Mesendoderm (in vitro differentiated cells): ENCODE results near the gene THAP8.

Source experiments
- DNase-seq: peaks from one replicate; pipeline ENCODE4 v3.0.0; 2013
- H2AK5ac ChIP-seq: 2 replicates; pipeline ENCODE4 v1.6.1; 2013; ENCODE audit warnings: low read length, inconsistent platforms
- H2BK120ac ChIP-seq: 2 replicates; pipeline ENCODE4 v1.6.1; 2013; ENCODE audit warnings: low read depth, mild to moderate bottlenecking, low read length, moderate library complexity, mixed read lengths
- H2BK15ac ChIP-seq: replicated peaks from 2 replicates; pipeline ENCODE4 v1.6.1; 2013; ENCODE audit warnings: low read depth, mild to moderate bottlenecking, moderate library complexity
- H2BK5ac ChIP-seq: 2 replicates; pipeline ENCODE4 v1.6.1; 2013; ENCODE audit warnings: low read length, inconsistent platforms
- H3K18ac ChIP-seq: 2 replicates; pipeline ENCODE4 v1.6.1; 2013; ENCODE audit warnings: mild to moderate bottlenecking, low read length, mixed read lengths
- H3K23ac ChIP-seq: one replicate; pipeline ENCODE4 v1.6.1; 2013; ENCODE audit warnings: low read length
- H3K27ac ChIP-seq: 2 replicates; pipeline ENCODE4 v1.5.1; 2013; ENCODE audit warnings: low read depth, mild to moderate bottlenecking, inconsistent platforms, low read length, moderate library complexity
- H3K27me3 ChIP-seq: 2 replicates; pipeline ENCODE4 v1.6.1; 2013; ENCODE audit warnings: low read length, control low read depth, mild to moderate bottlenecking, inconsistent platforms; ENCODE audit not compliant: insufficient read depth, poor library complexity
- H3K36me3 ChIP-seq: 2 replicates; pipeline ENCODE4 v1.6.1; 2013; ENCODE audit warnings: low read length, inconsistent platforms; ENCODE audit not compliant: control insufficient read depth, insufficient read depth
- H3K4ac ChIP-seq: one replicate; pipeline ENCODE4 v1.6.1; 2013; ENCODE audit warnings: low read depth, mild to moderate bottlenecking, low read length, moderate library complexity
- H3K4me1 ChIP-seq: 2 replicates; pipeline ENCODE4 v1.6.1; 2013; ENCODE audit warnings: low read depth, low read length, inconsistent platforms; ENCODE audit not compliant: control insufficient read depth
- H3K4me2 ChIP-seq: 2 replicates; pipeline ENCODE4 v1.6.1; 2013; ENCODE audit warnings: low read length
- H3K4me3 ChIP-seq: 2 replicates; pipeline ENCODE4 v1.5.1; 2013; ENCODE audit warnings: mild to moderate bottlenecking, low read length
- H3K56ac ChIP-seq: one replicate; pipeline ENCODE4 v1.6.1; 2013; ENCODE audit warnings: low read length
- H3K79me1 ChIP-seq: 2 replicates; pipeline ENCODE4 v1.6.1; 2013; ENCODE audit warnings: low read length, inconsistent platforms
- H3K79me2 ChIP-seq: 2 replicates; pipeline ENCODE4 v1.6.1; 2013; ENCODE audit warnings: mild to moderate bottlenecking, low read length; ENCODE audit not compliant: control insufficient read depth, insufficient read depth
- H3K9ac ChIP-seq: 2 replicates; pipeline ENCODE4 v1.6.1; 2013; ENCODE audit warnings: low read length, inconsistent platforms
- H4K5ac ChIP-seq: one replicate; pipeline ENCODE4 v1.6.1; 2013; ENCODE audit warnings: low read length
- H4K8ac ChIP-seq: one replicate; pipeline ENCODE4 v1.6.1; 2013; ENCODE audit warnings: low read depth, mild to moderate bottlenecking, control low read depth, low read length, moderate library complexity
- WGBS: extraction: QIAGEN DNeasy Blood & Tissue Kit; methylation state at CpG from one replicate; pipeline ENCODE4 v1.1.7; 2013; ENCODE audit warnings: low lambda C conversion rate, missing lambda C conversion rate; ENCODE audit not compliant: insufficient coverage; ENCODE audit errors: extremely low coverage; 5-methylcytosine and 5-hydroxymethylcytosine counted together

Gene THAP8

DNA sequence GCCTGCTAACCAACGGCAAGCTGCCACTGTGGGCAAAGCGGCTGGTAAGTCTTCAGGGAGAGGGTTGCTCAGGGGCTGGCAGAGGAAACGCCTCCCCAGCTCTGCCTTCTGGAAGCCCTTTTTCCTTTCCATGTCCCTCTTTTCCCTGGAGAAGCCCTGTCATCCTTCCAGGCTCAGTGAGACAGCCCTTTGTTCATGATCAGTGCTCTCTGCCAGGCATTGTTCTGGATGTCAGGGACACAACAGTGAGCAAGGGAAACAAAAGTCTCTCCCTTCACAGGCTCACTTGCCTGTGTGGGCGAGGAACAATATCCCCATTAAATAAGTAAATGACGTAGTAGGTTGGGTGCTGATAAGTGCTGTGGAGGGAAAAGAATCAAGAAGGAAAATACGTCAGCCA is 43.0 kb upstream of the THAP8 start:
- H3K36me3 ChIP-seq = peaks cover 6% of the 10 kb centered on the region
- WGBS = no CpG with 5 or more reads among the region's 6 CpGs
- H3K27ac ChIP-seq = no peak overlapping the region

DNA sequence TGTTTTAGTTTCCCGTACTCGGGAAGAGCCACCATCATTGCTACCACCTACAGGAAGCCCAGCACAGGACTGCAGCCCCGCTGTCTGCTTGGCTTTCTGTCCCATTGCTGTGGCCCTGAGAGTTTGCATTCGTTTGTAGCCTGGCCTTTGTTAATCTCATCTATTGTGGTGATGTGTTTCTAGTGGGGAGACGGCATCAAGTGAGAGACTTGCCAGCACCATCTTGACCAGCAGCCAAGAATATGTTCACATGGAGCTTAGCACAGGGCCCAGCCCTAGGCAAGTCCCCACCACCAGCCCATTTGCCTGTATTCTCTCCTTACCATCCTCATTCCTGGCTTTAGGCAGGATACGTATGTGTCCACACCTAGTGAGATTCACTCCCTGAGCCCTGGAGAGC is 39.6 kb upstream of the THAP8 start:
- H3K4me3 ChIP-seq = no peak overlapping the region

More for the DNA sequence above, 43.0 kb upstream of the THAP8 start:
- Histone ChIP-seq H2BK15ac (no peak overlapping the region), H3K79me2 (no peaks in the 10 kb centered on the region), H4K5ac (no peak overlapping the region), H3K4ac (no peak overlapping the region), H3K56ac (no peak overlapping the region), H2BK5ac (no peak overlapping the region), H3K4me1 (no peaks in the 10 kb centered on the region), H3K4me2 (no peak overlapping the region), H3K18ac (no peak overlapping the region), H2BK120ac (no peak overlapping the region), H2AK5ac (no peak overlapping the region), H3K79me1 (no peaks in the 10 kb centered on the region), H3K9ac (no peak overlapping the region), H4K8ac (no peak overlapping the region), H3K4me3 (no peak overlapping the region), H3K27me3 (no peaks in the 10 kb centered on the region), H3K23ac (no peak overlapping the region)
- no peak for DNase-seq

DNA sequence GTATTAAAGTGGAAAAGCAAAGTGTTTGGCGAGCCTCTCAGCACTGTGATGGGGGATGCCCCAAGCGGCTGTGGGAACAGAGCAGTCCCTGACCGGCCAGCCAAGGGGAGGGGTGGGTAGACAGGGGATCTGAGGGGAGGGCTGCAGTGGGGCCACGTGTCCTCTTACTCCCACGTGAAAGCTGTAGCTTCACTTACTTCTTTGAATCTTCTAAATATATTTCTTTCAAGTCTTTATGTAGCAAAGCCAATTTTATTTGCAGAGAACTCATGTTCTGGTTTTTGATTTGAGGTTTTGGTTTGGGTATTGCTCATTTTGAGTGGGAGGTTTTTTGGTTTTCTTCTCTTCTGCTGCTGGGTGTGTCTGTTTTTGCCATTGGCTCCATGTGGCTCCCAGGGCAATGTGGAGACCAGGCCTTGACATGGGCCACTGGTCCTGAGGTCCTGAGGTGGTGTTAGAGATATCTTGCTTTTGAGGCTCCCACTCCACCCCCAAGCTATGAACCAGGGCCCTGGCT is 39.1 kb upstream of the THAP8 start:
- Histone ChIP-seq H3K27ac (no peak overlapping the region), H2BK120ac (no peak overlapping the region), H3K27me3 (no peaks in the 10 kb centered on the region), H3K36me3 (peaks cover 7% of the 10 kb centered on the region), H3K4me1 (no peaks in the 10 kb centered on the region), H3K4ac (no peak overlapping the region), H3K79me2 (no peaks in the 10 kb centered on the region), H2BK15ac (no peak overlapping the region), H4K5ac (no peak overlapping the region), H2AK5ac (no peak overlapping the region), H3K23ac (no peak overlapping the region), H3K4me2 (no peak overlapping the region), H2BK5ac (no peak overlapping the region), H3K9ac (no peak overlapping the region), H3K79me1 (no peaks in the 10 kb centered on the region), H4K8ac (no peak overlapping the region), H3K18ac (no peak overlapping the region), H3K56ac (no peak overlapping the region), H3K4me3 (no peak overlapping the region)
- no CpG with 5 or more reads among the region's 5 CpGs for WGBS
- no peak for DNase-seq

More for the DNA sequence above, 39.6 kb upstream of the THAP8 start:
- H3K79me1 ChIP-seq = no peaks in the 10 kb centered on the region
- H3K4me1 ChIP-seq = no peaks in the 10 kb centered on the region
- H3K27ac ChIP-seq = no peak overlapping the region
- H4K8ac ChIP-seq = no peak overlapping the region
- H3K79me2 ChIP-seq = no peaks in the 10 kb centered on the region
- H3K4ac ChIP-seq = no peak overlapping the region
- H2BK15ac ChIP-seq = no peak overlapping the region
- H2BK120ac ChIP-seq = no peak overlapping the region
- DNase-seq = no peak
- H4K5ac ChIP-seq = no peak overlapping the region
- no peak overlapping the region for H3K56ac ChIP-seq
- H2AK5ac ChIP-seq = no peak overlapping the region
- no peak overlapping the region for H3K9ac ChIP-seq
- no peak overlapping the region for H3K23ac ChIP-seq
- no CpG with 5 or more reads among the region's 6 CpGs for WGBS
- H3K4me2 ChIP-seq = no peak overlapping the region
- no peaks in the 10 kb centered on the region for H3K27me3 ChIP-seq
- no peak overlapping the region for H2BK5ac ChIP-seq
- peaks cover 5% of the 10 kb centered on the region for H3K36me3 ChIP-seq
- no peak overlapping the region for H3K18ac ChIP-seq

DNA sequence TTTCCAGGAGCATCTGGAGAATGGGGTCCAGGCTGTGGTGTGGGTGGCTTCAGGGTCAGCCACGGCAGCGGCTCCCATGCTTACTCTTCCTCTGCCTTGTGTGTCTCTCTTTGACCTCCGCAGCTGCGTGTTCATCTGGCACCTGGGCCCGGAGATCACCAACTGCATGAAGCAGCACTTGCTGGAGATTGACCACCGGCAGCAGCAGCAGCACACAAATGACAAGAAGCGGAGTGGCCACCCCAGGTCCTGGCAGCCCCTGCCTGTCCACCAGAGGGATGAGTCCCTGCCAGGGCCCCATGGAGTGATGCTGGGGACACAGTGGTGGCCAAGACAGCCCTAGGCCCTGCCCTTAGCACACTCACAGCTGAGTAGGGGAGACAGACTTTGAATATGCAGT is 38.5 kb upstream of the THAP8 start:
- Histone ChIP-seq H3K79me2 (no peaks in the 10 kb centered on the region), H3K4me2 (no peak overlapping the region), H3K79me1 (no peaks in the 10 kb centered on the region), H3K27me3 (no peaks in the 10 kb centered on the region), H2BK120ac (no peak overlapping the region), H3K23ac (no peak overlapping the region), H2BK5ac (no peak overlapping the region), H3K9ac (no peak overlapping the region), H2BK15ac (no peak overlapping the region), H3K56ac (no peak overlapping the region), H4K5ac (no peak overlapping the region), H3K27ac (no peak overlapping the region), H4K8ac (no peak overlapping the region), H3K4me1 (no peaks in the 10 kb centered on the region), H3K18ac (no peak overlapping the region), H3K4ac (no peak overlapping the region), H3K36me3 (peaks cover 7% of the 10 kb centered on the region), H3K4me3 (no peak overlapping the region), H2AK5ac (no peak overlapping the region)
- no CpG with 5 or more reads among the region's 7 CpGs for WGBS
- no peak for DNase-seq

- no peak overlapping the region for H2BK120ac ChIP-seq
- WGBS = no CpG with 5 or more reads among the region's 13 CpGs
- H2BK15ac ChIP-seq = no peak overlapping the region
- H2BK5ac ChIP-seq = no peak overlapping the region
- H3K27me3 ChIP-seq = no peaks in the 10 kb centered on the region
- no peak overlapping the region for H4K5ac ChIP-seq
- H3K4ac ChIP-seq = no peak overlapping the region
- no peaks in the 10 kb centered on the region for H3K79me1 ChIP-seq
- H3K36me3 ChIP-seq = peaks cover 8% of the 10 kb centered on the region
- H4K8ac ChIP-seq = no peak overlapping the region
- H3K23ac ChIP-seq = no peak overlapping the region
- H3K79me2 ChIP-seq = no peaks in the 10 kb centered on the region
- no peak for DNase-seq
- H3K9ac ChIP-seq = no peak overlapping the region
- H3K4me2 ChIP-seq = no peak overlapping the region
- no peak overlapping the region for H3K4me3 ChIP-seq
- H3K18ac ChIP-seq = no peak overlapping the region
- H3K4me1 ChIP-seq = no peaks in the 10 kb centered on the region
- no peak overlapping the region for H3K27ac ChIP-seq
- H3K56ac ChIP-seq = no peak overlapping the region
- no peak overlapping the region for H2AK5ac ChIP-seq
These were observed 37.0 kb upstream of the THAP8 start for GRCh38 chr19:36090910-36091695.

GRCh38 chr19:36089847-36090246 is 35.8 kb upstream of the THAP8 start:
- H2BK15ac ChIP-seq = no peak overlapping the region
- H3K27me3 ChIP-seq = no peaks in the 10 kb centered on the region
- DNase-seq = no peak
- peaks cover 10% of the 10 kb centered on the region for H3K36me3 ChIP-seq
- no peak overlapping the region for H2AK5ac ChIP-seq
- no peak overlapping the region for H3K18ac ChIP-seq
- H4K8ac ChIP-seq = no peak overlapping the region
- no peak overlapping the region for H3K4ac ChIP-seq
- H3K56ac ChIP-seq = no peak overlapping the region
- no peak overlapping the region for H3K23ac ChIP-seq
- no peak overlapping the region for H3K4me2 ChIP-seq
- H4K5ac ChIP-seq = no peak overlapping the region
- no peaks in the 10 kb centered on the region for H3K79me1 ChIP-seq
- no peak overlapping the region for H2BK5ac ChIP-seq
- H3K9ac ChIP-seq = no peak overlapping the region
- WGBS = no CpG with 5 or more reads among the region's 5 CpGs
- H3K4me3 ChIP-seq = no peak overlapping the region
- no peaks in the 10 kb centered on the region for H3K79me2 ChIP-seq
- H3K4me1 ChIP-seq = no peaks in the 10 kb centered on the region
- no peak overlapping the region for H3K27ac ChIP-seq
- no peak overlapping the region for H2BK120ac ChIP-seq
